VCaP (cell line): ENCODE data around the gene ZNF662.

Experiments used
- H3K27ac ChIP-seq: fragments of 450-650 bp; 2 replicates; pipeline ENCODE4 v1.5.1; 2017
- CTCF ChIP-seq: fragments of 450-650 bp; conservative IDR thresholded peaks from 2 replicates; pipeline ENCODE4 v1.5.1; 2017; ENCODE audit warnings: mild to moderate bottlenecking, moderate library complexity

ZNF662 gene

GRCh38 chr3:42892169-42892568, 13.8 kb upstream of the ZNF662 start:
- no peak for TF ChIP-seq CTCF
- no peak overlapping the region for H3K27ac ChIP-seq

DNA sequence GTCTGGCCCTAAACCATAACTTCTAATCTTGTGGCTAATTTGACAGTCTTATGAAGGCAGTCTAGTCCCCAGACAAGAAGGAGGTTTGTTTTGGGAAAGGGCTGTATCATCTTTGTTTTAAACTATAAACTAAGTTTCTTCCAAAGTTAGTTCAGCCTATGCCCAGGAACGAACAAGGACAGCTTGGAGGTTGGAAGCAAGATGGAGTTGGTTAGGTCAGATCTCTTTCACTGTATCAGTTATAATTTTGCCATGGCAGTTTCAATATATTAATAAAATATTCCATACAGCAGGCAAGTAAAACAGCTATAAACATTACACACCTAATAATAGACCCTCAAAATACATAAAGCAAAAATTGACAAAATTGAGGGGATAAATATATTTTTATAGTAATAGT, 13.1 kb upstream of the ZNF662 start:
- no peak for TF ChIP-seq CTCF
- H3K27ac ChIP-seq, result no peak overlapping the region

- H3K27ac ChIP-seq, result no peak overlapping the region
- no peak for TF ChIP-seq CTCF
Measured at GRCh38 chr3:42894698-42895579, 11.0 kb upstream of the ZNF662 start.

DNA sequence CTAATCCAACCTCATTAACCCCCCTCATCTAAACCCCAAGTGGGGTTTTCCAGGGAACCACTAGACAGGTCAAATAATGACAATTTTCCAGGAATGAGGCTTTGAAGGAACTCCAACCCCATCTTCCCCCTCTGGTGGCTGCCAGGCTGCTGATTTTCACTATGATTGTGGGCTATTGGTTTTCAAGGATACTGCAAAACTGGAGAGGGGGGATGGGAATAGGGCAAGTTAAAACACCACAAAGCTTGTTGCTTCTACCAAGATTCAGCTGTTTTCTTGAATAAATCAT, 10.4 kb upstream of the ZNF662 start:
- no peak overlapping the region for H3K27ac ChIP-seq
- no peak for TF ChIP-seq CTCF

DNA sequence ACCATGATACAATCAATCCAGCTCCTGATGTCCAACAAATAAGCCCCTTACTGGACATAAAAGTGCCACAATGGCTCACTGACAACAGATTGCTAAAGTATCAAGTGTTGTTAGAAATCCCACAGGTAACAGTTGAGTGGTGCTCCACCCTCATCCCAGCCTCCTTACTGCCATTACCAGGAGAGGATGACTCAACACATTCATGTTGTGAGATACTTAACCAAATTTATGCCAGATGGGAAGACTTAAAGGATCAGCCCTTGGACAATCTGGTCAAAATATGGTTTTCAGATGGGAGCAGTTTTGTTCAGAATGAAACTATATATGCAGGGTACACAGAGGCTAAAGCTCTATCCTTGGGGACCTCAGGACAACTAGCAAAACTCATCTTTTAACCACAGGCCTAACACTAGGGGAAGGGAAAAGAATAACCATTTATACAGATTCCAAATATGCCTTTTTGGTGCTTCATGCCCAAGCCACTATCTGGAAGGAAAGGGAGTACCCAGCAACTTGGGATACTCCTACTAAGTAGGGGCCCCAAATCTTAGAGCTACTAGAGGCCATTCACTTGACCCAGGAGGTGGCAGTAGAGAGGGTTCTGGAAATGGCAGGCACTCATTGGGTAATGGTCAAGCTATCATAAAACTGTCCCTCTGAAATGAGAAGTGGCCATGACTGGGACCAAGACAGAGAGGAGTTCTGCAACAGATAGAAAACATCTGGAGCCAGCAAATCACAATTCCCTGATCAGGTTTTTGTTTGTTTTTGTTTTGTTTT, 6.9 kb upstream of the ZNF662 start:
- no peak overlapping the region for H3K27ac ChIP-seq
- no peak for TF ChIP-seq CTCF

GRCh38 chr3:42900226-42901072, 5.5 kb upstream of the ZNF662 start:
- H3K27ac ChIP-seq, result no peak overlapping the region
- TF ChIP-seq CTCF, result no peak

DNA sequence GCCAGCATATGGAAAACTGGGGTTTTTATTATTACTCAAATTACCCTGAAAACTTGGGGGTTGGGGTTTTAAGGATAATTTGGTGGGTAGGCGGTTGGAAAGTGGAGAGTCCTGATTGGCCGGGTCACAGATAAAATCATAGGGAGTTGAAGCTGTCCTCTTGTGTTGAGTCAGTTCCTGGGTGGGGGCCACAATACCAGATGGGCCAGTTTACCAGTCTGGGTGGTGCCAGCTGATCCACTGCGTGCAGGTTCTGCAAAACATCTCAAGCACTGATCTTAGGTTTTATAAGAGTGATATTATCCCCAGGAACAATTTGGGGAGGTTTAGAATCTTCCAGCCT, 4.9 kb upstream of the ZNF662 start:
- no peak for TF ChIP-seq CTCF
- no peak overlapping the region for H3K27ac ChIP-seq
